ENCODE data around the gene TPM3.

DNA sequence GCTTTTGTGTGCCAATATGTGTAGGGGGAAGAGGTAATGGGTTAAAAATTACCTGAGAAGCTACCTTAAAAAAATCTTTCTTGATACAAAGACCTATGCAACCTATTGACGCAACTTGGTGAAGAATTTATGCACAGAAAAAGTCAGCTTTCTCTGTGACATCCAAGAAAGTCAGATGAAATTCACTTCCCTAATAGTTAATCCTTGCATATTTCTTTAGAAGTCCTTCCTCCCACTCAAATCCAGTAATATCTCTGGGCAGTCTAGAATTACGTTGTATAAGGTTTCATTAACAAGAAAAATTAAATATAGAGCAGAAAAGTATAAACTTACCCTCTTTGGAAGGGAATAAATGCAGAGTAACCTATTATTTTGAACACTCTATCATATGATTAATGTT lies 31.7 kb upstream of the TPM3 start:
- no peak for TF ChIP-seq BHLHE40 (IDR thresholded peaks at IDR 0.05; ENCODE audit: borderline replicate concordance)
- TF ChIP-seq SP1 (IDR thresholded peaks at IDR 0.05) = no peak
- TF ChIP-seq FOXA1 (IDR thresholded peaks at IDR 0.05) = no peak
- TF ChIP-seq ELF4 (IDR thresholded peaks at IDR 0.05) = no peak
